Lung (tissue), 12 donors: ENCODE results near the gene CORO2A. TPM values are rescaled to one million over a fixed set of nuclear protein-coding genes. Genes with fewer than 3 reads are reported as not detected.
A peak's percentile ranks its signal among the peaks of the same experiment; 100 is the strongest.

Experiments used
- ATAC-seq: fragments of 200-7000 bp; cut with Tn5 transposase; one replicate; pipeline ENCODE4 v1.9.1; 2020; ENCODE audit warnings: moderate number of reproducible peaks; ENCODE audit not compliant: insufficient read depth, low FRiP score
- DNase-seq, 3 donors: peaks; one replicate each; pipeline ENCODE4 v3.0.0-alpha.2; 2013 to 2017
- H3K27ac ChIP-seq, 2 donors: one replicate each; pipeline ENCODE4 v1.5.1; 2013; ENCODE audit warnings: mild to moderate bottlenecking in 2 of 2, moderate library complexity in 2 of 2, control low read depth in 1 of 2, inconsistent platforms in 1 of 2, low read depth in 1 of 2, low read length in 1 of 2
- H3K27me3 ChIP-seq, 3 donors: one replicate each; pipeline ENCODE4 v1.5.1; 2013; ENCODE audit warnings: low read length in 2 of 3; ENCODE audit not compliant: control insufficient read depth in 3 of 3, insufficient read depth in 3 of 3
- H3K36me3 ChIP-seq, 4 donors: one replicate each; pipeline ENCODE4 v1.5.1; 2013; ENCODE audit warnings: low read length in 4 of 4, mild to moderate bottlenecking in 1 of 4, moderate library complexity in 1 of 4; ENCODE audit not compliant: control insufficient read depth in 4 of 4, insufficient read depth in 4 of 4
- H3K4me1 ChIP-seq, 5 donors: one replicate each; pipeline ENCODE4 v1.5.1; 2013; ENCODE audit warnings: low read length in 5 of 5, mild to moderate bottlenecking in 2 of 5, moderate library complexity in 1 of 5; ENCODE audit not compliant: control insufficient read depth in 5 of 5, insufficient read depth in 5 of 5
- H3K4me3 ChIP-seq: one replicate; pipeline ENCODE4 v1.5.1; 2013; ENCODE audit warnings: mild to moderate bottlenecking, control low read depth, moderate library complexity
- H3K9ac ChIP-seq, 2 donors: one replicate each; pipeline ENCODE4 v1.5.1; 2013; ENCODE audit warnings: low read length in 2 of 2, control low read depth in 1 of 2; ENCODE audit not compliant: insufficient read depth in 1 of 2
- H3K9me3 ChIP-seq, 4 donors: one replicate each; pipeline ENCODE4 v1.5.1; 2013; ENCODE audit warnings: low read length in 3 of 4, mild to moderate bottlenecking in 1 of 4, moderate library complexity in 1 of 4; ENCODE audit not compliant: control insufficient read depth in 4 of 4, insufficient read depth in 3 of 4
- CTCF ChIP-seq: IDR thresholded peaks from 2 replicates; pipeline ENCODE4 v1.5.1; 2012; ENCODE audit warnings: mild to moderate bottlenecking; ENCODE audit errors: control extremely low read depth, extremely low read depth
- WGBS, 2 donors: extraction: QIAGEN DNeasy Blood & Tissue Kit; methylation state at CpG; one replicate each; pipeline ENCODE4 v1.1.7; 2013; 5-methylcytosine and 5-hydroxymethylcytosine counted together
- polyA plus RNA-seq, 2 donors: library from polyadenylated mRNA; stranded (reverse); fragments of 200-250 nt; gene quantifications; one replicate each; pipeline ENCODE4 v1.2.1, GENCODE V29; 2013
- total RNA-seq, 2 donors: library from RNA; depleted of rRNA in 1 of 2; stranded (reverse); fragments of >200 nt in 1 of 2; gene quantifications; one replicate each; pipeline ENCODE4 v1.2.1, GENCODE V29; 2014 to 2021
- donor health status: control.
- donor health status: control.
- donor health status: Bipolar disorder and iron deficiency.
- donor health status: healthy.
- donor health status: DM: yes; HTN: yes; CAD: no.

Gene CORO2A
- total and polyA plus RNA-seq, 4 donors: 6.8 to 22.3 (median 14.7) TPM

DNA sequence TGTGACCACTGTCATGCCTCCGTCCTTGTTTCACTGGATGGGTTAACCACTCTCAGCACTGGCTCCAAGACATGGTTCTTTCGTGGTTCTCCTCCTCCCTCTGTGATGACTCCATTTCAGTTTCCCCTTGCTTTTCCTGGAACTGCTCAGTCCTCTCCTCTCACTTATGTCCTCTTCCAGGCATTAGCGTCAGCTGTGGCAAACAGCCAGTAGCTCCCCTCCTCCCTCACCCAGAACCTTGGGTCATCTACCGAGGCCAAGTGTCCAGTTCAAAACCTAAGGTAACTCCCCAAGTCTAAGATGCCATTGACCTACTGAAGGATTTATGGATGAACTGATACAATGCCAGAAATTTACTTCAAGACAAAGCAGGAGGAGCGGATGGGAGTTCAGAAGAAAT lies 9.8 kb upstream of the CORO2A start:
- Histone ChIP-seq H3K4me1 (no peaks in the 10 kb centered on the region), H3K27ac (no peak overlapping the region), H3K27me3 (no peaks in the 10 kb centered on the region), H3K4me3 (no peak overlapping the region), H3K36me3 (peaks cover 0 to 40% (median 0%) of the 10 kb centered on the region in 4 donors), H3K9ac (no peak overlapping the region), H3K9me3 (no peaks in the 10 kb centered on the region)
- no peak for DNase-seq
- TF ChIP-seq CTCF: no peak
- 69 to 77% methylated on average over 5 of the region's 5 CpGs for WGBS, 2 donors
- ATAC-seq: no peak

GRCh38 chr9:98201749-98202148 lies 9.3 kb upstream of the CORO2A start:
- Histone ChIP-seq H3K4me1 (no peaks in the 10 kb centered on the region), H3K9ac (peak overlapping the region in 1 of 2 donors; percentile 25), H3K4me3 (no peak overlapping the region), H3K9me3 (no peaks in the 10 kb centered on the region), H3K36me3 (peaks cover 0 to 40% (median 0%) of the 10 kb centered on the region in 4 donors), H3K27me3 (no peaks in the 10 kb centered on the region), H3K27ac (no peak overlapping the region)
- ATAC-seq (no peak), DNase-seq (no peak)
- 95 to 96% methylated on average over 7 of the region's 7 CpGs for WGBS, 2 donors
- TF ChIP-seq CTCF: no peak

DNA sequence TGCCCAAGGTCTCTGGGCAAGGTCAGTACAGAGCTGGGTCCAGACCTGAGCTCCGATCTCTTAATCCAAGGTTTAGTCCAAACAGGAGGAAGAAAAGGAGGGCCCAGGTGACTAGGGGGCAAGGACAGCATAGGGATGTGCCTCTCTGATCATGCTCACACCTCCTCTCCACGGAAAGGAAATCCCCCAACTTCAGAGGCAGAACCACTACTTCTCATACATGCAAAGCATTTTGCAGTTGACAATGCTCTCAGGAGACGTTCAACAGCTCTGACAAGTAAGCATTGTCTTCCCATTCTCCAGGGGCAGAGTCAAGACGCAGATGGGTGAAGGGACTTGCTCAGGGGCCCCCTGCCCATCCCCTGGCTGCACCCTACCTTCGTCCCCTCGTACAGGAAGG lies 8.7 kb upstream of the CORO2A start:
- 84 to 85% methylated on average over 6 of the region's 6 CpGs for WGBS, 2 donors
- no peak for TF ChIP-seq CTCF
- no peak for ATAC-seq

DNA sequence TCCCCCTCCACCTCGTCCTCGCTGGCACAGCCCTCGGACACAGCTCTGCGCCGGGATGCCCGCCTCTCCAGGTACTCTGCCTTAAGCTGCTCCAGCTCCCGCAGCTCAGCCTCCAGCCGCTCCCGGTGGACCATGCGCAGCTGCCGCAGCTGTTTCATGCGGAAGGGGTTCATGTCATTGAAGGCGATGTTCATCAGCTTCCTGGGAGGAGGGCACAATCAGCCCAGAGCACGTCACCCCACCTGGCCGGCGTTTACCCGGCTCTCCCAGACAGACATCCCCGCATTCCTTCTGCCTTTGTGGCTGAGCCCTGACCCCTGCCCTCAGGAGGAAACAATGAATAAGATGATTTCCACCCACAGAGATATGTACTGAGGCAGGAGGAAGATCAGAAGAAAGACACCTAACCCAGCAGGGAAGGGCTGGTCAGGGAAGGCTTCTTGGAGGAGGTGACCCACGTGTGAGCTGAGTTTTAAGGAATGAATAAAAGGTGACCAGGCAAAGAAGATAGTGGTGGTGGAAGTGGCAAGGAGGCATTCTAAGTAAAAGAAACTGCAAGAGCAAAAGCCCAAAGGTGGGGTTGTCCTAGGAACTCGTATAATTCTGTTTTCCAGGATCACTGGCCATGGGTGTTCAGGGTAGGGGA lies 7.1 kb upstream of the CORO2A start:
- Histone ChIP-seq H3K9me3 (no peaks in the 10 kb centered on the region), H3K27me3 (no peaks in the 10 kb centered on the region), H3K4me3 (no peak overlapping the region), H3K27ac (no peak overlapping the region), H3K4me1 (no peaks in the 10 kb centered on the region), H3K9ac (no peak overlapping the region), H3K36me3 (peaks cover 0 to 35% (median 0%) of the 10 kb centered on the region in 4 donors)
- no peak for TF ChIP-seq CTCF
- DNase-seq: no peak
- no peak for ATAC-seq
- WGBS, 2 donors: 92 to 94% methylated on average over 15 to 20 of the region's 20 CpGs

More for the DNA sequence above, 8.7 kb upstream of the CORO2A start:
- Histone ChIP-seq H3K36me3 (peaks cover 0 to 36% (median 0%) of the 10 kb centered on the region in 4 donors), H3K4me3 (no peak overlapping the region), H3K9ac (peak overlapping the region in 1 of 2 donors; percentile 25), H3K4me1 (no peaks in the 10 kb centered on the region), H3K9me3 (no peaks in the 10 kb centered on the region), H3K27ac (no peak overlapping the region), H3K27me3 (no peaks in the 10 kb centered on the region)
- DNase-seq: no peak
